ENCODE measurements around the gene TSEN15. TPM values are rescaled to one million over a fixed set of nuclear protein-coding genes. Genes with fewer than 3 reads are reported as not detected.

The TSEN15 gene
- total and polyA plus RNA-seq, 4 donors = 9.1 to 21.9 (median 19.3) TPM

GRCh38 chr1:184014271-184014670 is 37.3 kb upstream of the TSEN15 start:
- H3K4me3 ChIP-seq (ENCODE audit: low read depth in 1 of 3, low read length in 3 of 3) = no peak overlapping the region
- no peak overlapping the region for H3K9ac ChIP-seq (ENCODE audit: low read depth in 1 of 2, low read length in 2 of 2)
- H3K4me1 ChIP-seq (ENCODE audit: control insufficient read depth in 4 of 4, insufficient read depth in 4 of 4, low read length in 3 of 4) = no peaks in the 10 kb centered on the region
- peaks cover 0 to 2% (median 0%) of the 10 kb centered on the region in 4 donors for H3K27me3 ChIP-seq (ENCODE audit: control insufficient read depth in 4 of 4, insufficient read depth in 4 of 4, low read length in 3 of 4)
- no peaks in the 10 kb centered on the region for H3K36me3 ChIP-seq (ENCODE audit: control insufficient read depth in 4 of 4, insufficient read depth in 3 of 4, low read depth in 1 of 4, low read length in 3 of 4)
- TF ChIP-seq GABPA (IDR thresholded peaks at IDR 0.05 in 1 of 2, conservative IDR thresholded peaks at IDR 0.05 in 1 of 2) = no peak
- no peak for TF ChIP-seq FOXA1 (IDR thresholded peaks at IDR 0.05)
- no peak for TF ChIP-seq TAF1 (conservative IDR thresholded peaks at IDR 0.05)
- 94% methylated on average over 2 of the region's 2 CpGs for WGBS
- H3K27ac ChIP-seq (ENCODE audit: low read depth in 1 of 2, low read length in 2 of 2) = no peak overlapping the region
- no peaks in the 10 kb centered on the region for H3K9me3 ChIP-seq (ENCODE audit: control insufficient read depth in 4 of 4, low read length in 3 of 4)
- DNase-seq (ENCODE audit: low spot score) = no peak

DNA sequence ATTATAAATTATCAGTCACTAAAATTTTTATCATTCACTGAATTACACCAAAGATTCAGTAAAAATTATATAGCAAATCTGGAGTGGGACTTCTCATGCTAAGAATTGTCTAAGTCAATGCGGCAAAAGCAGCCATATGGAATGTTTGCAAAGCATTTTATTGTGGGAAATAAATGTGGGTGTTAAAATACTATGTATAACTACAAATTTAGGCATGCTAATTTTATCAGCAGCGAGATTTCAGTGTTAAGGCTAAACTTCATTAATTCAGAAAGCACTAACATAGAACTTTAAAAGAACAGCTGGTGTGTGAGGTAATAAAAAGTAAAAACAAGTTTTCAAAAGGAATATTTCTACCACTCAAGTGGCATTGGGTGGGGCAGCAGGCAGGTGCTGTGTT is 35.4 kb upstream of the TSEN15 start:
- no peak for DNase-seq (ENCODE audit: low spot score)
- Histone ChIP-seq H3K36me3 (ENCODE audit: control insufficient read depth in 4 of 4, insufficient read depth in 3 of 4, low read depth in 1 of 4, low read length in 3 of 4) (no peaks in the 10 kb centered on the region), H3K9ac (ENCODE audit: low read depth in 1 of 2, low read length in 2 of 2) (no peak overlapping the region), H3K27ac (ENCODE audit: low read depth in 1 of 2, low read length in 2 of 2) (no peak overlapping the region), H3K4me3 (ENCODE audit: low read depth in 1 of 3, low read length in 3 of 3) (no peak overlapping the region), H3K27me3 (ENCODE audit: control insufficient read depth in 4 of 4, insufficient read depth in 4 of 4, low read length in 3 of 4) (peaks cover 0 to 2% (median 0%) of the 10 kb centered on the region in 4 donors), H3K9me3 (ENCODE audit: control insufficient read depth in 4 of 4, low read length in 3 of 4) (no peaks in the 10 kb centered on the region), H3K4me1 (ENCODE audit: control insufficient read depth in 4 of 4, insufficient read depth in 4 of 4, low read length in 3 of 4) (no peaks in the 10 kb centered on the region)
- WGBS = 83% methylated on average over 2 of the region's 2 CpGs
- TF ChIP-seq FOXA1 (IDR thresholded peaks at IDR 0.05) (no peak), RAD21 (IDR thresholded peaks at IDR 0.05) (no peak), SP1 (IDR thresholded peaks at IDR 0.05) (no peak), GABPA (IDR thresholded peaks at IDR 0.05 in 1 of 2, conservative IDR thresholded peaks at IDR 0.05 in 1 of 2) (no peak)

- H3K36me3 ChIP-seq (ENCODE audit: control insufficient read depth in 4 of 4, insufficient read depth in 3 of 4, low read depth in 1 of 4, low read length in 3 of 4) = no peaks in the 10 kb centered on the region
- no peak overlapping the region for H3K4me3 ChIP-seq (ENCODE audit: low read depth in 1 of 3, low read length in 3 of 3)
- no peak for DNase-seq (ENCODE audit: low spot score)
- no peaks in the 10 kb centered on the region for H3K4me1 ChIP-seq (ENCODE audit: control insufficient read depth in 4 of 4, insufficient read depth in 4 of 4, low read length in 3 of 4)
- no peak overlapping the region for H3K9ac ChIP-seq (ENCODE audit: low read depth in 1 of 2, low read length in 2 of 2)
- 84% methylated on average over 7 of the region's 7 CpGs for WGBS
- peaks cover 0 to 2% (median 0%) of the 10 kb centered on the region in 4 donors for H3K27me3 ChIP-seq (ENCODE audit: control insufficient read depth in 4 of 4, insufficient read depth in 4 of 4, low read length in 3 of 4)
- H3K9me3 ChIP-seq (ENCODE audit: control insufficient read depth in 4 of 4, low read length in 3 of 4) = no peaks in the 10 kb centered on the region
- TF ChIP-seq REST (IDR thresholded peaks at IDR 0.05) = no peak
- no peak for TF ChIP-seq MAX (IDR thresholded peaks at IDR 0.05)
- TF ChIP-seq FOXA2 (IDR thresholded peaks at IDR 0.05) = no peak
- TF ChIP-seq, protein P1, sequence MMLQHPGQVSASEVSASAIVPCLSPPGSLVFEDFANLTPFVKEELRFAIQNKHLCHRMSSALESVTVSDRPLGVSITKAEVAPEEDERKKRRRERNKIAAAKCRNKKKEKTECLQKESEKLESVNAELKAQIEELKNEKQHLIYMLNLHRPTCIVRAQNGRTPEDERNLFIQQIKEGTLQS (IDR thresholded peaks at IDR 0.05) = no peak
- TF ChIP-seq EGR1 (IDR thresholded peaks at IDR 0.05; ENCODE audit: low read depth in 2 of 2) = no peak
- TF ChIP-seq JUND (IDR thresholded peaks at IDR 0.05) = no peak
- TF ChIP-seq RXRA (IDR thresholded peaks at IDR 0.05) = no peak
- TF ChIP-seq TAF1 (conservative IDR thresholded peaks at IDR 0.05) = no peak
- no peak for TF ChIP-seq FOXA1 (IDR thresholded peaks at IDR 0.05)
- TF ChIP-seq NR2F2 (IDR thresholded peaks at IDR 0.05) = no peak
- no peak for TF ChIP-seq ZBTB33 (IDR thresholded peaks at IDR 0.05)
- no peak for TF ChIP-seq RAD21 (IDR thresholded peaks at IDR 0.05)
- no peak for TF ChIP-seq YY1 (IDR thresholded peaks at IDR 0.05)
- TF ChIP-seq, protein P2, sequence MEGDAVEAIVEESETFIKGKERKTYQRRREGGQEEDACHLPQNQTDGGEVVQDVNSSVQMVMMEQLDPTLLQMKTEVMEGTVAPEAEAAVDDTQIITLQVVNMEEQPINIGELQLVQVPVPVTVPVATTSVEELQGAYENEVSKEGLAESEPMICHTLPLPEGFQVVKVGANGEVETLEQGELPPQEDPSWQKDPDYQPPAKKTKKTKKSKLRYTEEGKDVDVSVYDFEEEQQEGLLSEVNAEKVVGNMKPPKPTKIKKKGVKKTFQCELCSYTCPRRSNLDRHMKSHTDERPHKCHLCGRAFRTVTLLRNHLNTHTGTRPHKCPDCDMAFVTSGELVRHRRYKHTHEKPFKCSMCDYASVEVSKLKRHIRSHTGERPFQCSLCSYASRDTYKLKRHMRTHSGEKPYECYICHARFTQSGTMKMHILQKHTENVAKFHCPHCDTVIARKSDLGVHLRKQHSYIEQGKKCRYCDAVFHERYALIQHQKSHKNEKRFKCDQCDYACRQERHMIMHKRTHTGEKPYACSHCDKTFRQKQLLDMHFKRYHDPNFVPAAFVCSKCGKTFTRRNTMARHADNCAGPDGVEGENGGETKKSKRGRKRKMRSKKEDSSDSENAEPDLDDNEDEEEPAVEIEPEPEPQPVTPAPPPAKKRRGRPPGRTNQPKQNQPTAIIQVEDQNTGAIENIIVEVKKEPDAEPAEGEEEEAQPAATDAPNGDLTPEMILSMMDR (IDR thresholded peaks at IDR 0.05; ENCODE audit: low read depth, low read length, missing input control) = no peak
- no peak for TF ChIP-seq HNF4G (IDR thresholded peaks at IDR 0.05)
- no peak for TF ChIP-seq HNF4A (conservative IDR thresholded peaks at IDR 0.05)
- no peak for TF ChIP-seq GABPA (IDR thresholded peaks at IDR 0.05 in 1 of 2, conservative IDR thresholded peaks at IDR 0.05 in 1 of 2)
- no peak for TF ChIP-seq SP1 (IDR thresholded peaks at IDR 0.05)
- no peak overlapping the region for H3K27ac ChIP-seq (ENCODE audit: low read depth in 1 of 2, low read length in 2 of 2)
Observed at GRCh38 chr1:184017306-184017705, 34.2 kb upstream of the TSEN15 start.

Data from liver (tissue), 9 donors.